Uterus (tissue), 4 donors: ENCODE measurements around the gene MAP7D1. TPM values are rescaled to one million over a fixed set of nuclear protein-coding genes. Genes with fewer than 3 reads are reported as not detected.
A peak's percentile ranks its signal among the peaks of the same experiment; 100 is the strongest.
"Not testable (repeated sequence)": the region's sequence is repeated elsewhere in the genome, so short reads cannot be mapped to it uniquely, and the experiment has no call there.

Experiments
- DNase-seq, 2 donors: peaks; one replicate each; pipeline ENCODE4 v3.0.0-alpha.2; 2019 to 2020
- H3K27ac ChIP-seq, 2 donors: fragments of 200-600 bp; sonication (generic); 1 replicate in 1 of 2; 2 replicates in 1 of 2; pipeline ENCODE4 v1.5.1; 2016 to 2018
- H3K27me3 ChIP-seq, 2 donors: fragments of 200-600 bp; sonication (generic); one replicate each; pipeline ENCODE4 v1.5.1; 2018 to 2019; ENCODE audit warnings: control low read depth in 1 of 2
- H3K36me3 ChIP-seq, 2 donors: fragments of 200-600 bp; sonication (generic); one replicate each; pipeline ENCODE4 v1.5.1; 2019; ENCODE audit warnings: control low read depth in 1 of 2
- H3K4me1 ChIP-seq, 2 donors: fragments of 200-600 bp; sonication (generic); one replicate each; pipeline ENCODE4 v1.5.1; 2018 to 2019; ENCODE audit warnings: control low read depth in 1 of 2
- H3K4me3 ChIP-seq, 2 donors: fragments of 200-600 bp; sonication (generic); 1 replicate in 1 of 2; 2 replicates in 1 of 2; pipeline ENCODE4 v1.5.1; 2018 to 2019; ENCODE audit warnings: mild to moderate bottlenecking in 1 of 2
- H3K9me3 ChIP-seq, 2 donors: fragments of 200-600 bp; sonication (generic); one replicate each; pipeline ENCODE4 v1.5.1; 2019; ENCODE audit warnings: control low read depth in 1 of 2
- CTCF ChIP-seq, 4 experiments: fragments of 200-600 bp in 2 of 4; fragments of 450-650 bp in 2 of 4; sonication (generic) in 2 of 4; IDR thresholded peaks; one replicate each; pipeline ENCODE4 v1.5.1; 2016 to 2019; ENCODE audit warnings: antibody characterized with exemption in 4 of 4, mild to moderate bottlenecking in 2 of 4, moderate library complexity in 1 of 4
- POLR2A ChIP-seq, 2 donors: fragments of 450-650 bp; IDR thresholded peaks; one replicate each; pipeline ENCODE4 v1.6.1; 2016; ENCODE audit warnings: antibody characterized with exemption in 2 of 2, mild to moderate bottlenecking in 1 of 2, moderate library complexity in 1 of 2
- intact Hi-C: fragments of 100-400 bp; cut with DNase I; formaldehyde crosslinking; loops from one replicate; pipeline ENCODE4 v1.15.1; 2023; ENCODE audit warnings: low total_unique reads
- total RNA-seq, 4 donors: library from RNA; depleted of rRNA in 3 of 4; stranded (reverse); fragments of >200 nt in 3 of 4; gene quantifications; one replicate each; pipeline versions ENCODE4 v1.1.0 to v1.2.4, GENCODE V29; 2014 to 2023
- donor health status: DM: yes; HTN: yes; CAD: no.

MAP7D1 gene
- total RNA-seq, 4 donors from 2014 or later = 53.5 to 115 (median 77.3) TPM

GRCh38 chr1:36212782-36213181, 56.8 kb downstream of the MAP7D1 start:
- H3K4me1 ChIP-seq = peaks cover 0 to 2% of the 10 kb centered on the region in 2 donors
- TF ChIP-seq POLR2A (IDR thresholded peaks at IDR 0.05) = no peak
- no peak for TF ChIP-seq CTCF (IDR thresholded peaks at IDR 0.05)
- no peaks in the 10 kb centered on the region for H3K9me3 ChIP-seq
- H3K27ac ChIP-seq = no peak overlapping the region
- intact Hi-C loops = no loop called here
- H3K36me3 ChIP-seq = no peaks in the 10 kb centered on the region
- no peaks in the 10 kb centered on the region for H3K27me3 ChIP-seq
- no peak overlapping the region for H3K4me3 ChIP-seq
- no peak for DNase-seq

- intact Hi-C loops = no loop called here
Observed at GRCh38 chr1:36217670-36218069, 61.7 kb downstream of the MAP7D1 start.

GRCh38 chr1:36221901-36222300, 65.9 kb downstream of the MAP7D1 start:
- peaks cover 8 to 14% of the 10 kb centered on the region in 2 donors for H3K4me1 ChIP-seq
- DNase-seq, H3K27ac ChIP-seq, intact Hi-C loops, H3K27me3 ChIP-seq, H3K9me3 ChIP-seq, H3K4me3 ChIP-seq, H3K36me3 ChIP-seq: not testable (repeated sequence)

More at GRCh38 chr1:36217670-36218069, 61.7 kb downstream of the MAP7D1 start:
- Histone ChIP-seq H3K9me3 (no peaks in the 10 kb centered on the region), H3K27ac (no peak overlapping the region), H3K27me3 (no peaks in the 10 kb centered on the region), H3K36me3 (no peaks in the 10 kb centered on the region), H3K4me3 (no peak overlapping the region), H3K4me1 (no peaks in the 10 kb centered on the region)
- no peak for DNase-seq
- no peak for TF ChIP-seq CTCF (IDR thresholded peaks at IDR 0.05)
- no peak for TF ChIP-seq POLR2A (IDR thresholded peaks at IDR 0.05)

GRCh38 chr1:36222481-36223380, 66.8 kb downstream of the MAP7D1 start:
- Histone ChIP-seq H3K27ac (peak overlapping the region; percentile 93 to 96), H3K27me3 (no peaks in the 10 kb centered on the region), H3K4me3 (peak overlapping the region; percentile 48 to 57), H3K4me1 (peaks cover 8 to 14% of the 10 kb centered on the region in 2 donors), H3K9me3 (no peaks in the 10 kb centered on the region), H3K36me3 (no peaks in the 10 kb centered on the region)
- no peak for DNase-seq
- TF ChIP-seq CTCF (IDR thresholded peaks at IDR 0.05) (no peak), POLR2A (IDR thresholded peaks at IDR 0.05) (no peak)
- intact Hi-C loops = no loop called here

- Histone ChIP-seq H3K27me3 (no peaks in the 10 kb centered on the region), H3K4me1 (peaks cover 8 to 14% of the 10 kb centered on the region in 2 donors), H3K27ac (peak overlapping the region; percentile 93 to 96), H3K36me3 (no peaks in the 10 kb centered on the region), H3K4me3 (peak overlapping the region; percentile 48 to 57), H3K9me3 (no peaks in the 10 kb centered on the region)
- peak in 1 of 2 donors; percentile 31 for DNase-seq
- intact Hi-C loops = no loop called here
- TF ChIP-seq POLR2A (IDR thresholded peaks at IDR 0.05) (no peak), CTCF (IDR thresholded peaks at IDR 0.05) (no peak)
Observed at GRCh38 chr1:36223381-36223995, 67.5 kb downstream of the MAP7D1 start.
